CD4-positive, alpha-beta T cell treated with Interleukin-6 for 4 hours (primary cell): ENCODE results near the gene KLHL14.

ENCODE experiments used
- DNase-seq: peaks from one replicate; pipeline ENCODE4 v3.0.0-alpha.2; 2020; ENCODE audit warnings: mixed read lengths

KLHL14 gene

DNA sequence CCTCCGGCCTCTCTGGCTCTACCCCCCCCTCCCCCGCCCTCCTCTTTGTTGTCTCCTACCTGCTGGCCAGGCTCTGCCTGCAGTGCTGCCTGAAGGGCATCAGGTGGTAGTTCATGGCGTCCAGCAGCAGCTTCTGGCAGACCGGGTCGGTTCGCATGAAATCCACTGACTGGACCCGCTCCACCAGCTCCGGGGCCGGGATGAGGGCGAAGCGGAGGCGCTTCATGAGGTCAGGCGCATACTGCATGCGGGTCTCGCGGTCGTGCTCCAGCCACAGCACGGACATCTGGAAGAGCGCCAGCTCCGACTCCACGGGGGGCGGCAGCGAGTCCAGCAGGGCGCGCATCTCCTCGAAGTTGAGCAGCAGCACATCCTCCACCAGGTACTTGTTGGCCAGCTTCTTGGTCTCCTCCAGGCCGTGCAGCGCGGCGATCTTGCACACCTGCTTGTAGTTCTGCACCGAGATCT lies 3.2 kb downstream of the KLHL14 start:
- no peak for DNase-seq

DNA sequence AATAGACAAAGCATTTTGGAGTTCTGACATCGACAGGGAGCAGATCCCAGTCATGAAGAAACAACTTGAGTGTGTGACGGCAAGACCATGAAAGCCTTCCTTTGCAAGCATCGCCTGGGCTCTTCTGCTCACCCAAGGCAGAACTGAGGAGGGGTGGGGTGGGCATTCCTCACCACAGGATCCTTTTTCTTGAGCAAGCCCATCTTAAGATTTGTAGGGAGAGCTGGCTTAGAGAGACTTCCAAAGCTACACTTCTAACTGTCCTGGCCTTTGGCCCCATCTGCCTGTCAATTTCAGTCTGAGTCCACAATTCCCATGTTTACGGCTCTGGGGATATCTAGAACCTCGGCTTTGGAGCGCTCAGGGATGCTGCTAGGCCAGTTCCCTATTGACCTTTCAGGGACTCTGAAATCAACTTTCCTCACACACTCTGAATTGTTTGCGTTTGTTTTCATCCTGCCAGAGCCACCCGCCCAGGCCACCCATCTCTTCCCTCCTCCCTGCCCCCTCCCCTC lies 3.7 kb downstream of the KLHL14 start:
- no peak for DNase-seq

DNA sequence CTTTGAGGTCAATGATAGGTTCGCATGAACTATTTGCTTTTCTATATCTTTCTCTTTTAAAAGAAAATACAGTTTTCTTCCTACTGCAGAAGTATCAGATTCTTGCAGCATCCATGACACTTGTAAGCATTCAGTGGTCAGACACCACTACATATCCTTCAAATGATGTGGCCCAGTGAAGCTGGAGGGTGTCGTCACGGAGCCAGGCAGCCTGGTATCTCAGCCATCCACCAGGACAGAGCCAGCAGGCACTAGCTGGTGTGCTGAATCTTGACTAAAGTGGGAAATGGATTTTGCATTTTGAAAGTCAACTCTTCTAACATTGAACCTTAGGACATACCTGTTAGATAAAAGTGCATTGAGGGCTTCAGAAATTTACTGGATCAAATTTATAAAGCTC lies 5.4 kb downstream of the KLHL14 start:
- no peak for DNase-seq

DNA sequence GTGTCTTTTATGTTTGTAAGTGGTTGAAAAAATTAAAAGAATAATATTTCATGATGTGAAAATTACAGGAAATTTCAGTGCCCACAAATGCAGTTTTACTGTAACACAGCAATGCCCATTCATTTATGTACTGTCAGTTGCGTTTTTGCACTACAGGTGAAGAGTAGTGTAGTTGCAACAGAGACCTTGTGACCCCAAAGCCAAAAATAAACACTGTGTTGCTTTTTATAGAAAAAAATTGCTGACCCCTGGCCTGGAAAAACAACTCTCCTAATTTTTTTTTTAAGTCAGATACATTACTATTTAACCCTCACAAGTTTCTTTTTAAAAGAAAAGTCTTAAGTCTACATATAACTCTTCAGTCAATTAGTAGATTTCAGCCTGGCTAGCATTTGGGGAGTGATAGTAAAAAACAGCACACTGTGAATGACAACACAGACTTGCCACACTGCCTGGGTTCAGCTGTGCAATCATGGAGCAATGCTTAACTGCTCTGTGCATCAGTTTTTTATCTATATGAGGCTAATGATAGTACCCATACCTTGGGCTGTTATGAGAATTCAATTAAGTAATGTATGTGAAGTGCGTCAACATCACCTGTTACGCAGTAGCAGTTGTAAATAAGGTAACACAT lies 8.1 kb downstream of the KLHL14 start:
- DNase-seq = no peak

DNA sequence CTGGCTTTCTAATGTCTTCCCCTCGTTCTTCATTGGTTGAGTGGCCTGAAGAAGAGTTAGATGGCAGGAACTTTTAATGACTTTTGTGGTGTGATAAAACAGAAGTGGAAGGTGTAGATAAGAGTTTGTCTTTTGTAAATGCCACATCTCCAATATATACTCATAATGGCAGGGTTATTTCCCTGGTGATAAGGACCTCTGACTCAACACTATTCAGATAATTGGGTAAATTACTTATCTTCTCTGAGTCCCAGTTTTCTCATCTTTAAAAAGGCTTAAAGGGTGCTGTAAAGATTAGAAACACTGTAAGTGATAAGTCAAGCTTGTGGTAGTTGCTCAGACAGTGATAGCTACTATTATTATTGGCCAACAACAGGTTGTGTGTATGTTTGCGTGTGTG lies 9.5 kb downstream of the KLHL14 start:
- DNase-seq = no peak

DNA sequence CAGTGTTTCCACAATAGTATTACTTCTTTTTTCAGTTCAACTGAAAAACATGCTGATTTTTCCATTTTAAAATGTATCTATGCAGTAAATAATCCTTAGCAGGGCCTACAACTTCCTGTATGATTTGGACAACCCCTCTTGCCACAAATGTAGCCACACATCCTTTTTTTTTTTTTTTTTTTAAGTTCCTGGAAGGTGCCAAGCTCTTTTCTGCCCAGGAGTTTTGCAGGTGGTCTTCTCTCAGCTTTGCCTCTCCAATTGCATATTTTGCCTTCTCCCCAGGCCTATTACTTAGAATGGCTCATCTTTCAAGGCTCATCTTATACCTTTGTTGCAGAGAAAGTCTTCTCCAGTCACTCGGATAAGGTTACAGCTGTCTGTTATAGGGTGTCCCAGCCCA lies 11.6 kb downstream of the KLHL14 start:
- no peak for DNase-seq

DNA sequence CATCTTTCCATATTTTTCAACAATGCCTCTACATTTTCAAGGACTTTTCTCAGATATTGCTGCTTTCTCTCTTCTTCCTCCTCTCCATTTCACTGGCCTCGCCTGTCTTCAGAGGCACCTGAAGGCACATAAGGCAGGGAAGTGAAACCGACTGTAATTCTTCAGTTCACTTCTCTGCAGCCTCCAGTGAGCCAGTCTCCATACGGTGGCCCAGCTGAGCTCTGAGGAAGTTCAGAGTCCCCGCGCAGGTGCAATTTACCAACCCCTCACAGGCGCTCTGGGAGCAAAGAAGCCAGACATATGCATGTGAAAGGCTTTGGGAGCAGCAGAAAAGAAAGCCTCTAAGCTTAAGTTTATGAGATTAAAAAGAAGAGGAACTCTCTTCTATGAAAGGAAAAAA lies 12.4 kb downstream of the KLHL14 start:
- no peak for DNase-seq

DNA sequence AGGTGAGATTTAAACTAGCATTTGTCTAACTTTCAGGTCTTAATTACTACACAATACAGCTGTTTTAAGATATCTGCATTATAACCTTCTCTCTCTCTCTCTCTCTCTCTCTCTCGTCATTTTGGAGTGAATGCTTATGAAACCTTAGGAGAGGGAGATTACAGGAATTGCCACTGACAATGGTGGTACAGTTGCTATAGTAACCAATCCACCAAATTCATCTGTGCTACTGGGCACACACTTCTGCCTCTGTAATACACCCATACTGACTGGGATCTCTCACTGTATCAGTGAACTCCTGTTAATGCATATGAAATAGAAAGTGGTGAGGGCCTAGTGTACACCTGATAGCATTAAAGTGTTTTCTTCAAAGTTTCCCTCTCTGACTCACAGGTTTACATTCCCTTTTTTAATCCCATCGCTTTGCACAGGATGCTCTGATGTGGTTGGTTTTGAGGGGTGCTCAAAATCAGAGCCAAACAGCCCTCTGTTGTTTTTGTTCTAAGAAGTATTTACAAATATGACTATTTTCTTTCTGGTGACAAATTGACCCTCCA lies 13.1 kb downstream of the KLHL14 start:
- DNase-seq = no peak

DNA sequence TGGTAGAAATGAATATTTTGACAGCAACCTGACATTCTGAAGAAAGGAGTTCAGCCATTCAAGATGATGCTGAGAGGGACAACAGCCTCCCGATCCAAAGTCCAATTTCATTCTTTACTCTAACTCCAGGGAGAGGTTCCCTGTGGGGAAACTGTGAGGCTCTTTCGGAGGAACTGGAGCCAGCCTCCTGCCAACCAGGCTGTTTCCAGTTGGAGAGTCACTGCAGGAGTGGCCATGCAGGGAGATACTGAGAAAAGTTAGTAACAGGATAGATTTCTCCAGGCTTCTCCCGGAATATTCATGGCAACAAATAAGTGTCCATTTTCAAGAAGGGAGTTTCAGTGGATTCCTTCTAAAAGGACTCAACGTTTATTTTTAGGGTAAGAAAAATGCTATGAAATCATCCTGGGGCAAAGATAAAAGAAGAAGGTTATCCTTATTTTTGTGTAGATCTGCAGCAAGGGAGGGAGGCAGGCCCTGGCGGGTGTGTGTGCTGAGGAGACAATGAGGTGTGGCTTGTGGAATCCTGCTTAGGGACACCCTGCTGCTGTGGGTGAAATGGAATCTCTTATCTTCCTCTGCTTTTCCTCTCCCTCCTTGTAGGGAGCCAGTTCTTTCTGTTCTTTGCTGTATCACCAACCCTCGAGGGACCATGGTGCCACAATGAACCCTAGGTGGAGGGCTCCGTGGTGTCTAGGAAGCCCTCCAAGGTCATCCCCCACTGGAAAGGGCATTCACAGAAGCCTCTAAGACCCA lies 18.1 kb downstream of the KLHL14 start:
- no peak for DNase-seq

DNA sequence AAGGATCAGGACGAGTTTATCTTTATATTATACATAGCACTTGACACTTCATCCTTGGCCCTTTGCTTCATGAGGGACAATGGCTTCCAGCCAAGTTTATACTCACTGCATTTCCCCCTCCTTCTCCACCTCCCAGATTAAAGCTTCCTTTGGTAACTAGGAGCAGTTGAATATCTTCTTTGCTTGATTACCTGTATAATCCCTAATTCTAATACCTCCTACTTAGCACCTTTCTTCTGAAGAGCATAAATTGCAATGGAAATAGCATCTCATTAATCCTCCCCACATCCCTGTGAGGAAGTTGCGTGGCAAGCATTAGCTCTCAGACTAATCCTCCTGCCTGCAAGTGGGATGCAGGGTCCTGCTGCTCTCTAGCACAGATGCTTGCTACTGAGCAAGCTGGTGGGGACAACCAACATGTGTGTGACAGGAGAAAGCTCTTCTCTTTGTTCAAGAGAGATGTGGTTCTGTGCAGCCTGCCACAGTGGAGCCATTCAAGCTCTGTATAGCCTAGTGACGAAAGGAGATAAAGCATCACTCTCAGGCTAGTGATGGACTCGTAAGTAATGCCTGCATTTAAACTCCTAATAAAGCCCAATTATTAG lies 19.1 kb downstream of the KLHL14 start:
- no peak for DNase-seq

DNA sequence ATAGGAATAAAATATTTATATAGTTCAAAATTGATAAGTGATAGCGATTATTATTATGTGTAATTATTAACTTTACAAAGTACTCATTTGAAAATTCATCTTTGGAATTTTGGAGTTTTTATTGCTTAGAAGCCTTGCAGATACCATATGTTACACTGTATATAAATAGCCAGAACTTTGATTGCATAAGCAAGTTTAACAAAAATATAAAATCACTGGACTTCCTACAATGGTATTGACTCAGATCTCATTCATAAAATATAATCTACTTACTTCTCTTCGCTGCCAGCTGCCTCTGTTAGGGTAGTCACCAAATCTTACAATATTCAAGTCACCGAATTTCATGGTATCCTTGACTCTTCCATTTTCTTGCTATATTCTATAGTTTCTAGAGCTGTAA lies 22.5 kb downstream of the KLHL14 start:
- DNase-seq = no peak

DNA sequence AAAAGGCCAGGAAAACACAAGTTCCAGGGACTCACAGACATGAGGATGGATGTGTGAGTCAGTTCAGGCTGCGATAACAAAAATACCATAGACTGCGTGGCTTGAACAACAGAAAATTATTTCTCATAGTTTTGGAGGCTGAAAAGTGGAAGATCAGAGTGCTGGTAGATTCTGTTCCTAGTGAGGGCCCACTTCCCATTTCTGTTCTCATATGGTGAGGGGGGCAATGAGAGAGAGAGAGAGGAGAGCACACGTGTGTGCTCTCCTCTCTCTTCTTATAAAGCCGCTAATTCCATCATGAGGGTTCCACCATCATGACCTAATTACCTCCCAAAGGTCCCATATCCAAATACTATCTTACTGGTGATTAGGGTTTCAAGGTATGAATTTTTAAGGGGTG lies 23.0 kb downstream of the KLHL14 start:
- no peak for DNase-seq

DNA sequence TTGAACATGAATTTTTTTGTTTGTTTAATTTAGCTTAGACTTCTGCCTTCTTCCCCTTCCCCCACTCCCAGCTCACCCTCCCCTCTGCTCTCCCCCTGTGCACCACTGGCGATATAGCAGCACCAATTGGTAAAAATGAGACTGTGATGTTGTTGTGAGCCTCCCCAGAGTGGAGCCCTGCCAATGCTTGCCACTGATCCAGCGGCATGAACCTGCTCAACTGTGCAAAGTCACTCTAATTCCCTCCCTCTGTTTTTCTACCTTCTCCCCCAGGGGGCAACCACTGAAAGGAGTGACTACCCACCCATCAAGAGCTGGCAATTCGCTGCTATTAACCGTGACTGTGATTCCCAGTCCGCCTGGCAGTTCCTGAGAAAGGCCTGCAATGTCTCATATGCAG lies 30.2 kb downstream of the KLHL14 start:
- no peak for DNase-seq

DNA sequence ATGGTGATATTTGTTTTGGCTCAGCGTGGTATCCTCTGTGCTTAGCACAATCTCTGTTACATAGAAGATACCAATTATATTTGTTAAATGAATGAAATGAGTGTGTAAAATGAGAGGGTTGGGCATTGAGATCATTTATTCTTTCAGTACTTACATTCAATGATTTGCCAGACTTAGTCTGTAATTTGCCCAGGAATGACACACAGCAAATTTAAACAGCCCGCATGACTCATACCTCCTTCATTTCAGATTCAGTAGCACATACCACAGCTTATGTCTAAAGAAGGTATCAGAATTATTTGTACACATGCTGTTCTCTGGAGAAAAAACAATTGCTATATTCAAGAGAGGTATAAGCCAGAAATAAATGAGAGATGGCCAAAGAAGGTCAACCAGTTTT lies 37.0 kb downstream of the KLHL14 start:
- no peak for DNase-seq

DNA sequence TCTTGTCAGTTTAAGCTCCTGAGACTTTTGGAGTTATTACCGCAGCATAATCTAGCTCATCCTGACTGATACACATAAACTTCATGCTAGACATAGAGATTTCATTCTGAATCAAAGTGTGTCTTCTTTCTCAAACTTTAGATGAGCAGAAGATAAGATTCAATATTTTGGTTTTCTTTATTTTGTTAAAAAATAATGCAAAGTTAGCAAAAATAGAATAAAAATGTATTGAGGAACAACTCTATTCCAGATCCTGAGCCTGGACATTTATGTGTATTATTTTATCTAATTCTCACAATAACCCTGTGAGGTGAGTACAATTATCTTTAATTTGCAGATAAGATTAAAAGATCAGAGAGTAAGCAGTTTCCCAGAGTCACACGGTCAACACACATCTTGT lies 38.4 kb downstream of the KLHL14 start:
- no peak for DNase-seq

DNA sequence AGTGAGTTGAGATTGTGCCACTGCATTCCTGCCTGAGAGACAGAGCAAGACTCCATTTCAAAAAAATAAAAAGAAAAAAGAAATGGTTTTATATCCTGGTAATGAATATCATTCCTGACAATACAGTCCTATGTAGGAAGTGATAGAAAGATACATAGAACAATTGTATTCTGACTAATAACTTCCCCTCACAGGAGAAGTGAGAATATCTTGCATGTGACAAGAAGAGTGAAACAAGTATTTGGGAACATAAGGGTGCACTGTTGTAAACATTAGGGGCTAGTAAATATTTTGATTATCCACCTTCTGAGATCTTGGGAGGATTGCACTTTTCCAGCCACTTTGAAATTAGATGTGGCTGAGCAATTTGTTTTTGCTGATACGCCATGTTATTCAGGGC lies 40.7 kb downstream of the KLHL14 start:
- no peak for DNase-seq

DNA sequence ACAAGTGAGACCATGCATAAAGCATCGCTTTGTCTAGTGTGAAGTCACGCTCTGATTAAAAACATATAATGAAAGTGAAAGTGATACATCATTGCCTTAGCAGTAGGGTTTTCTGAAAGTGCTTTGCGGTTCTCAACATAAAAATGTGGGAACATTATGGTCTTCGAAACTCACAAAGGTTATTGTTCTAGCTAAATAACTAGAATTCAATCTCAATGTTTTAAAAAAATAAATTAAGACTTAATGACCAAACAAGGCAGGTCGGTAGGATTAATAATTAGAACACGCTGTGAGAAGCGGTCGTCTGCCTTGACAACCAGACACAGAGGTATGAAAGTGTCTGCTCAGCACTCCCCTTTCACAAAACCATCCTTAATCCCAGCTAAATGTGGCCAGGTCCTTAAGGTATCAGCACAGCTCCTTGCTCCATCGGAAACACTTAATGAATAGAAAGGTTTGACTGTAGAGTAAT lies 42.2 kb downstream of the KLHL14 start:
- no peak for DNase-seq

DNA sequence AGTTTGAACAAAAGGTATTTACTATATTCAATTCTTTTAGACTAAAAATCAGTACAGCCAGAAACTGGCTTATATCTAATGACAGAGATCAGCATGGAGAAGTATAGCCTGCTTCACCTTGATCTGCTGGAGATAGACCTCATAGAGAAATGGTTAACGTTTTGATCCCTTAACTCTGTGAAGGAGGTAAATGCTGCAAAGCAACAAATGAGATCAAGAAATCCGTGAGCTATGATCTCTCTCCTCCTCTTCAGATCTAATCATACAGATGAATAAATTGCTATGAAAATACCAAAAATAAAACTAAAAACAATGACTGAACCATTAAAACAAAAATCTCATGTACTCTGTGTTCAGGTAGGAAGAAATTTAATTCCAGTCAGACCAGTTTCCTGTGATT lies 42.8 kb downstream of the KLHL14 start:
- DNase-seq = no peak

DNA sequence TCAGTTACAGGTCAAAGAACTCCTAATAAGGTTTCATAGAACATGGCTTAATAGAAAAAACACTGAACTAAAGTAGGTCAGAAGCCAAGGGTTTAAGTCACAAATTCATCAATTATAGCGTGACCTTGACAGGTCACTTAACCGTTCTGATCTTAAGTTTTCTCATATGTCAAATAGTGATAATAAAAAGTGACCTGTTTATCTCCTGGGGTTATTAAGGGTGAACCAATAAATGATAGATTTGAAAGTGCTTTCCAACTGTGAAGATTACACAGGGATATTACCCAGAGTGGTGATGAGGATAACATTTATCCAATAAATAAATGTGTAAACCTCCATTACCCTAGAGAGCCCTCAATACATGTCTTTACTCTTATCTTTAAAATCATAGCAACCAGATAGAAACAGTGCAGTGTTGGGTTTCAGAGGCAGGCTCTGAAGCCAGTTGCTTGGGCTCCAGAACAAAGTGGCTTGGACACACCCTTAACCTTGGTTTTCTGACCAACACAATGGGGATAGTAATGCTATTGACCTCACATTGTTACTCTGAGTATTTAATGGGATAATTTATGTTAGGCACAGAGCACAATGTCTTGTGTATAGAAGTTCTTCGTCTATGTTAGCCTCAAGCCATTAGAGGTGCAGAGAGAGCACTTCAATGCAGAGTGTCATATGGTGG lies 48.6 kb downstream of the KLHL14 start:
- no peak for DNase-seq

DNA sequence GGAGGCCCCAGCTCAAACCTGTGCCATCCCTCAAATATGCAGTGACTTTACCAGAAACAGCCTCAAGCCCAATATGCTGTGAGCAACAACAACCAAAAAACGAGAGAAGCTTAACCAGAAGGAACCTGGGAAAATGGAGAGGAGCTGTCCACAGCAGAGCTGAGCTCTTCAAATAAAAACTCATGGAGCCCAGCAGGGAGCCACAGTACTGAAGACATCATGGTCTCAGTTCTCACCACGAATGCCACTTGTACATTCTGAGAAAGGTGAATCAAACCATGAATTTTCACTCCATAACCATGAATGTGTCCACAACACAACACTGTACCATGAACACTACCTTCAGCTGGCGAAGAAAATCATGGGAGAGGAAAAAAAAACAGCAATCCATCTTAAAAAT lies 50.5 kb downstream of the KLHL14 start:
- DNase-seq = no peak

DNA sequence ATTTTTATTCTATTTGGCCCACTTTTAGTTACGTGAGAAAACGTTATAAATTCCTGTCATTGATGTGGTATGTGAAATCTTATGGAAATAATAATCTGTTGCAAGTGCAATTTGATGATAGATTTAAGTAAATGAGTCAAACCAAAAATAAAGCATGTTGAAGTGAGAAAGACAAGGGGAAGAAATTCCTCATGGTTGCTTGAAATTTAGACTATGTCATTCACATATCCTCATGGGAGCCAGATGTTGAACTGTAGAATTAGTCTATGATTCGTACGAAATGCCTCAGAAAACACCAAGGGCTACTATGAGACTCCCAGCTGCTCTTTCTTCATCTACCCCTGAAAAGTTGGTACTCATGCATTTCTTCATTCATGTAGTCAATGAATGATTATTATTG lies 55.7 kb downstream of the KLHL14 start:
- DNase-seq = no peak

DNA sequence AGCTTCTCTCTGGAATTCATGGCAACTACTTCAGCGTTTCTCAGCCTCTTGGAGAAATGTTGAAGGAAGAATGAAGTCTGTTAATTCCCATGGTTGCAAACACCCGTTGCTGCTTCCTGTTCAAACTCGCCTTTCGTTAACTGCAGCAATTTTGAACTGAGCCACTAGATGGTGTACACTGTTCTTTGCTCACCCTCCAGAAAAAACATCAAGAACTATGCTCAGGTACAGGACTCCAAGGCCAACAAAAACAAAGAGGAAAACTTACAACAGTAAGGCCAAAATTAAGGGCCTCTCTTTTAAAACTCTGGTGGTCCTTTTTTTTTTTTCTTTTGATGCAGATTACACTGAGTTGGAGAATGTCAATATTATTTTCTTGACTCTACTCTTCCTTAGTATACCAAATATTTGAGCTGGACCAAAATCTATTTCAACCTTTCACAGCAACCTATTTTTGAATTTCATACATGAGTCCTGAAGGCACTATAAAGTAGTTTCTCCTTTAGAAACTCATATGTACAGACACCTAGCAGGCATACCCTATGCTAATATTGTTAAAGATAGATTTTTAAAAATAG lies 58.2 kb downstream of the KLHL14 start:
- DNase-seq = peak; percentile 9

DNA sequence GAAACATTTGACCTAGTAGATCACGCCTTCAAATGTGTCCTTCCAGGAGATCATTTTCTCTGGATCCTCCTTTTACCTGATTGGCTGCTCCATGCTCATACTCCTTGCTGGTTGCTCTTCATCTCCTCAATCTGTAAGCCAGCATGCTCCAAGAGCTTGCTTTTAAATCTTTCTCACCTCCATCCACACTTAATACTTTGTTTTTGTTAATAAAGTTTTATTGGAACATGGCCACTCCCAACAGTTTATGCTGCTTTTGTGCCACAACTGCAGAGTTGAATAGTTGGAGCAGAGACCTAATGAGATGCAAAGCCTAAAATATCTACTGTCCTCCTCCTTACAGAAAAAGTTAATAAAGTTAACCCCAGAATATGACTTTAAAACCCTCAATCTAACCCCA lies 60.0 kb downstream of the KLHL14 start:
- no peak for DNase-seq
